GM23248 (cell line): ENCODE data around the gene PCSK4. TPM values are rescaled to one million over a fixed set of nuclear protein-coding genes. Genes with fewer than 3 reads are reported as not detected.

ENCODE experiments used
- DNase-seq: peaks from one replicate; pipeline ENCODE4 v3.0.0-alpha.2; 2015
- H2AFZ ChIP-seq: fragments of 200-600 bp; sonication (generic); 2 replicates; pipeline ENCODE4 v1.6.1; 2016; ENCODE audit warnings: antibody characterized with exemption
- H3F3A ChIP-seq: fragments of 200-600 bp; sonication (generic); 2 replicates; pipeline ENCODE4 v1.6.1; 2016; ENCODE audit warnings: mild to moderate bottlenecking, antibody characterized with exemption, mixed run types; ENCODE audit not compliant: insufficient read depth
- H3K27ac ChIP-seq: fragments of 200-600 bp; sonication (generic); 2 replicates; pipeline ENCODE4 v1.5.1; 2016; ENCODE audit warnings: mild to moderate bottlenecking
- H3K27me3 ChIP-seq: fragments of 200-600 bp; sonication (generic); replicated peaks from 2 replicates; pipeline ENCODE4 v1.6.1; 2016; ENCODE audit warnings: mild to moderate bottlenecking; ENCODE audit not compliant: insufficient read depth
- H3K36me3 ChIP-seq: fragments of 200-600 bp; sonication (generic); 2 replicates; pipeline ENCODE4 v1.6.1; 2016; ENCODE audit warnings: low read depth, mild to moderate bottlenecking
- H3K4me1 ChIP-seq: fragments of 200-600 bp; sonication (generic); 2 replicates; pipeline ENCODE4 v1.6.1; 2016; ENCODE audit warnings: mild to moderate bottlenecking; ENCODE audit not compliant: insufficient read depth
- H3K4me2 ChIP-seq: fragments of 200-600 bp; sonication (generic); one replicate; pipeline ENCODE4 v1.6.1; 2016; ENCODE audit warnings: mild to moderate bottlenecking; ENCODE audit not compliant: unreplicated experiment
- H3K4me3 ChIP-seq: fragments of 200-600 bp; sonication (generic); 2 replicates; pipeline ENCODE4 v1.5.1; 2016; ENCODE audit warnings: mild to moderate bottlenecking
- H3K79me2 ChIP-seq: fragments of 200-600 bp; sonication (generic); 2 replicates; pipeline ENCODE4 v1.6.1; 2016; ENCODE audit warnings: mild to moderate bottlenecking; ENCODE audit not compliant: insufficient read depth
- H3K9ac ChIP-seq: fragments of 200-600 bp; sonication (generic); 2 replicates; pipeline ENCODE4 v1.6.1; 2016; ENCODE audit warnings: mild to moderate bottlenecking
- H3K9me2 ChIP-seq: fragments of 200-600 bp; sonication (generic); 2 replicates; pipeline ENCODE4 v1.6.1; 2016; ENCODE audit warnings: mixed run types, mild to moderate bottlenecking, moderate library complexity; ENCODE audit not compliant: insufficient read depth
- H3K9me3 ChIP-seq: fragments of 200-600 bp; sonication (generic); one replicate; pipeline ENCODE4 v1.6.1; 2017; ENCODE audit warnings: low read depth
- H4K20me1 ChIP-seq: fragments of 200-600 bp; sonication (generic); 2 replicates; pipeline ENCODE4 v1.6.0; 2016; ENCODE audit not compliant: insufficient read depth
- EZH2 ChIP-seq: fragments of 200-600 bp; sonication (generic); IDR thresholded peaks from 2 replicates; pipeline ENCODE4 v1.6.1; 2018; ENCODE audit warnings: antibody characterized with exemption, mild to moderate bottlenecking; ENCODE audit not compliant: insufficient read depth, poor library complexity, severe bottlenecking
- EZH2phosphoT487 ChIP-seq: fragments of 200-600 bp; sonication (generic); IDR thresholded peaks from 2 replicates; pipeline ENCODE4 v1.6.1; 2018; ENCODE audit warnings: antibody characterized with exemption, moderate library complexity, mild to moderate bottlenecking, low read depth; ENCODE audit not compliant: insufficient read depth
- WGBS, 2 experiments: methylation state at CpG; one replicate each; pipeline ENCODE4 v1.1.6; 2015 to 2017; ENCODE audit warnings: low lambda C conversion rate in 2 of 2, low coverage in 1 of 2; ENCODE audit errors: missing lambda C conversion rate in 2 of 2; 5-methylcytosine and 5-hydroxymethylcytosine counted together
- in situ Hi-C: fragments of 300-500 bp; cut with MboI; formaldehyde crosslinking; loops from 2 replicates; pipeline ENCODE4 v1.15.0; 2020
- polyA plus RNA-seq: library from polyadenylated mRNA; unstranded; fragments of >200 nt; fragmentation: Nextera tagmentation; extraction: Ambion mirVana; gene quantifications from 2 replicates; pipeline ENCODE4 v1.2.1, GENCODE V29; 2016
- total RNA-seq: library from RNA; depleted of rRNA; stranded (reverse); fragments of >200 nt; shearing (Covaris generic); gene quantifications from 2 replicates; pipeline ENCODE4 v1.2.3, GENCODE V29; 2014

The PCSK4 gene
- total and polyA plus RNA-seq, 2 experiments from 2014 or later = 0.28 to 0.76 TPM

- no peaks in the 10 kb centered on the region for H4K20me1 ChIP-seq
- no peaks in the 10 kb centered on the region for H3F3A ChIP-seq
- 41 to 52% methylated on average over 37 to 44 of the region's 44 CpGs for WGBS, 2 experiments
- H3K9me2 ChIP-seq = no peaks in the 10 kb centered on the region
- no peak overlapping the region for H3K4me2 ChIP-seq
- peaks cover 13% of the 10 kb centered on the region for H3K79me2 ChIP-seq
- H3K9ac ChIP-seq = no peak overlapping the region
- DNase-seq = no peak
- no peak for TF ChIP-seq EZH2
- TF ChIP-seq EZH2phosphoT487 = no peak
- no peak overlapping the region for H3K27ac ChIP-seq
- no peak overlapping the region for H3K4me3 ChIP-seq
- H3K36me3 ChIP-seq = no peaks in the 10 kb centered on the region
- H3K9me3 ChIP-seq = no peaks in the 10 kb centered on the region
- H3K27me3 ChIP-seq = no peaks in the 10 kb centered on the region; the same call in 1 of the 2 replicates
- no peak overlapping the region for H2AFZ ChIP-seq
- H3K4me1 ChIP-seq = no peaks in the 10 kb centered on the region
- in situ Hi-C loops = no loop called here
Observed at GRCh38 chr19:1472231-1473084, 17.7 kb downstream of the PCSK4 start.

GRCh38 chr19:1471515-1472160 lies 18.5 kb downstream of the PCSK4 start:
- in situ Hi-C loops = no loop called here
- no peak overlapping the region for H2AFZ ChIP-seq
- no peak for TF ChIP-seq EZH2phosphoT487
- no peak for TF ChIP-seq EZH2
- WGBS, 2 experiments = 10 to 14% methylated on average over 16 to 24 of the region's 24 CpGs
- H3K9me2 ChIP-seq = no peaks in the 10 kb centered on the region
- H3K36me3 ChIP-seq = no peaks in the 10 kb centered on the region
- peaks cover 6% of the 10 kb centered on the region for H3K79me2 ChIP-seq
- H3K4me3 ChIP-seq = no peak overlapping the region
- peak overlapping the region; percentile 89 for H3K4me2 ChIP-seq
- H3K4me1 ChIP-seq = no peaks in the 10 kb centered on the region
- H3K27me3 ChIP-seq = no peaks in the 10 kb centered on the region; the same call in 1 of the 2 replicates
- H4K20me1 ChIP-seq = no peaks in the 10 kb centered on the region
- H3K9me3 ChIP-seq = no peaks in the 10 kb centered on the region
- H3K9ac ChIP-seq = no peak overlapping the region
- no peak overlapping the region for H3K27ac ChIP-seq
- H3F3A ChIP-seq = no peaks in the 10 kb centered on the region
- DNase-seq = peak; percentile 55

- H3K4me2 ChIP-seq = peak overlapping the region; percentile 89
- peaks cover under 1% of the 10 kb centered on the region for H3K79me2 ChIP-seq
- H3K9me2 ChIP-seq = no peaks in the 10 kb centered on the region
- H3F3A ChIP-seq = no peaks in the 10 kb centered on the region
- H3K9ac ChIP-seq = no peak overlapping the region
- no peak overlapping the region for H2AFZ ChIP-seq
- H3K27me3 ChIP-seq = no peaks in the 10 kb centered on the region; the same call in 1 of the 2 replicates
- no peaks in the 10 kb centered on the region for H3K9me3 ChIP-seq
- H3K27ac ChIP-seq = no peak overlapping the region
- H3K36me3 ChIP-seq = no peaks in the 10 kb centered on the region
- peak; percentile 50 for TF ChIP-seq EZH2
- no peak for TF ChIP-seq EZH2phosphoT487
- in situ Hi-C loops = no loop called here
- peak overlapping the region; percentile 61 for H3K4me3 ChIP-seq
- no peaks in the 10 kb centered on the region for H3K4me1 ChIP-seq
- 5 to 6% methylated on average over 28 of the region's 28 CpGs for WGBS, 2 experiments
- peak; percentile 59 for DNase-seq
- H4K20me1 ChIP-seq = no peaks in the 10 kb centered on the region
Observed at GRCh38 chr19:1471010-1471514, 19.1 kb downstream of the PCSK4 start.

- Histone ChIP-seq H3K4me1 (no peaks in the 10 kb centered on the region), H4K20me1 (no peaks in the 10 kb centered on the region), H3K9me3 (no peaks in the 10 kb centered on the region), H3K27me3 (no peaks in the 10 kb centered on the region; the same call in 1 of the 2 replicates), H2AFZ (no peak overlapping the region), H3K79me2 (no peaks in the 10 kb centered on the region; the same call in 1 of the 2 replicates), H3K27ac (no peak overlapping the region), H3K9me2 (no peaks in the 10 kb centered on the region), H3K36me3 (no peaks in the 10 kb centered on the region), H3F3A (no peaks in the 10 kb centered on the region), H3K4me3 (peak overlapping the region; percentile 61), H3K9ac (peak overlapping the region; percentile 33), H3K4me2 (peak overlapping the region; percentile 89)
- 2% methylated on average over 25 to 58 of the region's 67 CpGs for WGBS, 2 experiments
- TF ChIP-seq EZH2phosphoT487 (no peak), EZH2 (no peak)
- in situ Hi-C loops = no loop called here
- peak; percentile 65 for DNase-seq
Observed at GRCh38 chr19:1470305-1471009, 19.7 kb downstream of the PCSK4 start.
